ENCODE data around the gene STIM1. TPM values are rescaled to one million over a fixed set of nuclear protein-coding genes. Genes with fewer than 3 reads are reported as not detected.
"Not testable (repeated sequence)": the region's sequence is repeated elsewhere in the genome, so short reads cannot be mapped to it uniquely, and the experiment has no call there.

STIM1 gene
- polyA plus RNA-seq, 3 donors, result 35.1 to 39.6 (median 36.6) TPM

- DNase-seq (ENCODE audit: extremely low read depth in 1 of 11, low read depth in 9 of 11, low spot score in 4 of 11), result no peak
Measured at GRCh38 chr11:4095509-4096230, 240.2 kb downstream of the STIM1 start.

GRCh38 chr11:4098026-4098621 is 242.7 kb downstream of the STIM1 start:
- DNase-seq (ENCODE audit: extremely low read depth in 1 of 11, low read depth in 9 of 11, low spot score in 4 of 11), result no peak

DNA sequence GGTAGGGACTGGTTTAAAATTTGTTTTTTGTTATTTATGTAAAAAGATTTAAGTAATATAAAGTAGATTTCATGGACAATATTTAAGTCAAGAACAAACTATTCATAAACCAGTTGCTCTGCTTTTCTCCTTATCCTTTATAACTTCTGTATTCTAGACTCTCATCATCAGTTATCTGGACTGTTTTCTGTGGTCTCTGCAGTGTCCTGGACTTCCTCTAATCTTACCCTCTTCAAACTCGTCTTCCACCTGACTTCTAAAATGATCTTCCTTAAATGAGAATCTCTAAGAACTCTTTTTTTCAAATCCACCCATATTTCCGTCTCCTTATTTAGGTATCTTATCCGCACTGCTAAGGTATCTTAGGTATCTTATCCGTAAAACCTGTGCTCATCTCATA is 247.2 kb downstream of the STIM1 start:
- no peak for DNase-seq (ENCODE audit: extremely low read depth in 1 of 11, low read depth in 9 of 11, low spot score in 4 of 11)

- DNase-seq (ENCODE audit: extremely low read depth in 1 of 11, low read depth in 9 of 11, low spot score in 4 of 11), result no peak
Measured at GRCh38 chr11:4103269-4103668, 247.8 kb downstream of the STIM1 start.

DNA sequence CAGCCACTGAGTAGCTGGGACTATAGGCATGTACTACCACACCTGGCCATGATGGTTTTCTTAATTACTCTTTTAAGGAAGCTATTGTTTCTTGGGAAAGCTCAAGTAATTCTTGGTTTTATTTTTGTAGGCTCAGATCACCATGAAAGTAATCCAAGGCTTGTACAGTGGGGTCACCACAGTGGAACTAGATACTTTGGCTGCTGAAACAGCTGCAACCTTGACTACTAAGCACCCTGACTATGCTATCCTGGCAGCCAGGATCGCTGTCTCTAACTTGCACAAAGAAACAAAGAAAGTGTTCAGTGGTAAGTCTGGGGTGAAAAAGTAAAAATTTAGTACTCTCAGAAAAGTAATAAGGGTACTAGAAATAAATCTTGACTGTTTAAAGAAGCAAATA is 250.5 kb downstream of the STIM1 start:
- no peak for DNase-seq (ENCODE audit: extremely low read depth in 1 of 11, low read depth in 9 of 11, low spot score in 4 of 11)

GRCh38 chr11:4111834-4112233 is 256.4 kb downstream of the STIM1 start:
- DNase-seq (ENCODE audit: extremely low read depth in 1 of 11, low read depth in 9 of 11, low spot score in 4 of 11), result no peak

DNA sequence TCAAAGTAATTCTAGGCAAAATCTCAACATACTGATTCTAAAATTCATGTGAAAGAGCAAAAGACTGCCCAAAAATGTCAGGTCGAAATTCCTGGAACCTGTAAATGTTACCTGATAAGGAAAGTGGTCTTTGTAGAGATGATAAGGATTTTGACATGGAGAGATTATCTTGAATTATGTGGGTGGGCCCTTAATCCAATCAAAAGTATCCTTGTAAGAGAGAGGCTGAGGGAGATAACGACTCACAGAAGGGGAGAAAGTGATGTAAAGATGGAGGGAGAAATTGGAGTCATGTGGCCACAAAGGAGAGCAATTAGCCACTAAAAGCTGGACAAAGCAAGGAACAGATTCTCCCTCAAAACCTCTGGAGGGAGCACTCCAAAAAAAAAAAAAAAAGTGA is 259.7 kb downstream of the STIM1 start:
- DNase-seq (ENCODE audit: extremely low read depth in 1 of 11, low read depth in 9 of 11, low spot score in 4 of 11), result no peak

GRCh38 chr11:4118107-4118506 is 262.6 kb downstream of the STIM1 start:
- no peak for DNase-seq (ENCODE audit: extremely low read depth in 1 of 11, low read depth in 9 of 11, low spot score in 4 of 11)

DNA sequence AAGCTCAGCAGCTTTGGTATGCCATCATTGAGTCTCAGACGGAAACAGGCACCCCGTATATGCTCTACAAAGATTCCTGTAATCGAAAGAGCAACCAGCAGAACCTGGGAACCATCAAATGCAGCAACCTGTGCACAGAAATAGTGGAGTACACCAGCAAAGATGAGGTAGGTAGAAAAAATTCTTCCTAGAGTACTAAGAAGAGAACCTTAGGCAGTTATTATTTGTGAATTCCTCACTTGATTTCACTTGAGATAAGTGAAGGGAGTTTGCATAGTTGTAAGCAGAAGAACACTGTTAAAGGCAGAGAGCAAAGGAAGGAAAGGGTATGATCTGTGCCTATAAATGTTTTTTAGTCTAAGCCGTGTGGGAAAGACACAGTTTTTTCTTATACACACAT is 267.8 kb downstream of the STIM1 start:
- no peak for DNase-seq (ENCODE audit: extremely low read depth in 1 of 11, low read depth in 9 of 11, low spot score in 4 of 11)

- no peak for DNase-seq (ENCODE audit: extremely low read depth in 1 of 11, low read depth in 9 of 11, low spot score in 4 of 11)
Measured at GRCh38 chr11:4125141-4125540, 269.7 kb downstream of the STIM1 start.

DNA sequence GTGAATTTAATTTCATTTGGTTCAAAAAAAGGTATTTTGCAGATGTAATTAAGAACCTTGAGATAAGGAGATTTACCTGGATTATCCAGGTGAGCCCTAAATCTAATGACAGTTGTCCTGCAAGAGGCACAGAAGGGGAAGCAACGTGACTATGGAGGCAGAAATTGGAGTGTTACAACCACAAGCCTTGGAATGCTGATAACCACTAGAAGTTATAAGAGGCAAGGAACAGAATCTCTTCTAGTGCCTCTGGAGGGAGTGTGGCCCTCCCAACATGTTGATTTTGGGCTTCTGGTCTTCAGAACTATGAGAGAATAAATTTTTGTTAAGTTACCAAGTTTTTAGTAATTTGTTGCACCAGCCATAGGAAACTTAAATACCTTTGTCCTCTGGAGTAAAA is 271.9 kb downstream of the STIM1 start:
- no peak for DNase-seq (ENCODE audit: extremely low read depth in 1 of 11, low read depth in 9 of 11, low spot score in 4 of 11)

DNA sequence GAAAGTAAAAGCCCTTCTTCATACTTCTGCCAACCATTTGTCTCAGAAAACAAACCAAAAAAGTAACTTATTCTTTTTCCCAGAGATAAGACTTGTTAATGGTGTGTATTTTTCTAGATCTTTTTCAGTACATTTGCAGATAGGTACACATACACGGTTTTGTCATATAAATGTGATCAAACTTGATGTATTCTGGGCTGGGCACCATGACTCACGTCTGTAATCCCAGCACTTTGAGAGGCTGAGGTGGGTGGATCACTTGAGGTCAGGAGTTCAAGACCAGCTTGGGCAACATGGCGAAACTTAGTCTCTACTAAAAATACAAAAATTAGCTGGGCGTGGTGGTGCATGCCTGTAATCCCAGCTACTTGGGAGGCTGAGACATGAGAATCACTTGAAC is 274.8 kb downstream of the STIM1 start:
- DNase-seq (ENCODE audit: extremely low read depth in 1 of 11, low read depth in 9 of 11, low spot score in 4 of 11), result not testable (repeated sequence)

DNA sequence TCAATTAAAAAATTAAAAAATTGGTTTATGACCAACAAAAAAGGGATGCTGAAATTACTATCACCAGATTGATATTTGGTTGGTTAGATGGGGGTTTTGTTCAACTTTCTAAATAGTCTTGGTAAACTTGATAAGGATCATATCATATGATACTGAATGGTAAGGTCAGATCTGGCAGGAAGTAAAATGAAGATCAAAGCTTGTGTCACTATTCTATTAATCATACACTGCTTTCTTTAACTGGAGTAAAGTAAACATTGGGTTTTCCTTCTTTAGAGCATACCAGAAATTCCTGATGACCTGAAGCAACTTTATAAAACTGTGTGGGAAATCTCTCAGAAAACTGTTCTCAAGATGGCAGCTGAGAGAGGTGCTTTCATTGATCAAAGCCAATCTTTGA is 279.3 kb downstream of the STIM1 start:
- DNase-seq (ENCODE audit: extremely low read depth in 1 of 11, low read depth in 9 of 11, low spot score in 4 of 11), result no peak

GRCh38 chr11:4138497-4138896 is 283.0 kb downstream of the STIM1 start:
- DNase-seq (ENCODE audit: extremely low read depth in 1 of 11, low read depth in 9 of 11, low spot score in 4 of 11), result no peak

- DNase-seq (ENCODE audit: extremely low read depth in 1 of 11, low read depth in 9 of 11, low spot score in 4 of 11), result no peak
Measured at GRCh38 chr11:4140067-4140636, 284.7 kb downstream of the STIM1 start.

Other genes with a start within 250 kb of the STIM1 start
- gene ART5, start 213.7 kb upstream of the STIM1 start, polyA plus RNA-seq (ENCODE audit: insufficient read length in 3 of 3), result 1 to 10 TPM; 3.4 to 5.7 (median 4.8) TPM
- gene ART1, start 210.5 kb upstream of the STIM1 start, polyA plus RNA-seq (ENCODE audit: insufficient read length in 3 of 3), result under 1 TPM in 1 of 3 donors, not detected in 2; 0.19 TPM
- 1 to 10 TPM; 1.3 to 3.0 (median 1.6) TPM for gene CHRNA10, start 184.3 kb upstream of the STIM1 start, polyA plus RNA-seq (ENCODE audit: insufficient read length in 3 of 3)
- 10 to 100 TPM; 59.2 to 78.2 (median 64.6) TPM for gene NUP98, start 58.1 kb upstream of the STIM1 start, polyA plus RNA-seq (ENCODE audit: insufficient read length in 3 of 3)
- gene PGAP2, start 47.1 kb upstream of the STIM1 start, polyA plus RNA-seq (ENCODE audit: insufficient read length in 3 of 3), result 10 to 100 TPM; 40.6 to 56.9 (median 40.7) TPM
- gene RHOG, start 14.7 kb upstream of the STIM1 start, polyA plus RNA-seq (ENCODE audit: insufficient read length in 3 of 3), result 10 to 100 TPM; 21.2 to 30.9 (median 21.4) TPM
- gene RRM1, start 239.1 kb downstream of the STIM1 start, polyA plus RNA-seq (ENCODE audit: insufficient read length in 3 of 3), result 10 to 100 TPM; 65.4 to 86.2 (median 78.2) TPM